Diencephalon (tissue), 1 donor: ENCODE data around the gene SLC16A2. TPM values are rescaled to one million over a fixed set of nuclear protein-coding genes. Genes with fewer than 3 reads are reported as not detected.

ENCODE experiments used
- small RNA-seq: library from RNA; depleted of rRNA; stranded (forward); fragments of <200 nt; gene quantifications from one replicate; pipeline ENCODE3, GENCODE V24; 2014
- total RNA-seq: library from RNA; depleted of rRNA; stranded (reverse); fragments of >200 nt; gene quantifications from one replicate; pipeline ENCODE4 v1.2.3, GENCODE V29; 2014

The SLC16A2 gene
- total RNA-seq: 24.5 TPM

GRCh38 chrX:74421036-74421739 lies at the start of gene SLC16A2:
Gene SLC16A2, plus strand, starts transcription at chrX:74421493. Its CDS starts 145 bp downstream, at chrX:74421638.

Small RNAs within 50 kb of the gene (small RNA-seq; reads per million reads assigned to genes)
- not detected for gene RN7SL790P

Other genes starting within 250 kb of the SLC16A2 start
- not detected for gene ZCCHC13, start 117.3 kb upstream of the SLC16A2 start, total RNA-seq
- 110 TPM for gene RLIM, start 193.1 kb downstream of the SLC16A2 start, total RNA-seq